H9 (cell line): ENCODE data around the gene MLLT3. TPM values are rescaled to one million over a fixed set of nuclear protein-coding genes. Genes with fewer than 3 reads are reported as not detected.

Experiments used
- DNase-seq: peaks from one replicate; pipeline ENCODE4 v3.0.0-alpha.2; 2017
- H2AFZ ChIP-seq: one replicate; pipeline ENCODE4 v1.6.1; 2013; ENCODE audit warnings: mild to moderate bottlenecking, low read length, control low read depth, moderate library complexity
- H2AK5ac ChIP-seq: 2 replicates; pipeline ENCODE4 v1.6.1; 2013; ENCODE audit warnings: low read length, control low read depth, mixed read lengths; ENCODE audit not compliant: insufficient read length
- H2BK120ac ChIP-seq: one replicate; pipeline ENCODE4 v1.6.1; 2013; ENCODE audit warnings: low read depth, mild to moderate bottlenecking, low read length, control low read depth, inconsistent platforms; ENCODE audit not compliant: poor library complexity, severe bottlenecking
- H2BK12ac ChIP-seq: 2 replicates; pipeline ENCODE4 v1.6.1; 2013; ENCODE audit warnings: low read length, control low read depth, mixed read lengths, low read depth; ENCODE audit not compliant: insufficient read length
- H2BK15ac ChIP-seq: 2 replicates; pipeline ENCODE4 v1.6.1; 2013; ENCODE audit warnings: low read depth, low read length, control low read depth
- H2BK20ac ChIP-seq: one replicate; pipeline ENCODE4 v1.6.1; 2013; ENCODE audit warnings: low read depth, mild to moderate bottlenecking, low read length, control low read depth, inconsistent platforms; ENCODE audit not compliant: poor library complexity, severe bottlenecking
- H2BK5ac ChIP-seq: 2 replicates; pipeline ENCODE4 v1.6.1; 2013; ENCODE audit warnings: low read length, control low read depth, mixed read lengths; ENCODE audit not compliant: insufficient read length
- H3K14ac ChIP-seq: 2 replicates; pipeline ENCODE4 v1.6.1; 2013; ENCODE audit warnings: low read length, control low read depth; ENCODE audit not compliant: insufficient read depth
- H3K18ac ChIP-seq: 2 replicates; pipeline ENCODE4 v1.6.1; 2013; ENCODE audit warnings: low read depth, mild to moderate bottlenecking, mixed read lengths, low read length, control low read depth; ENCODE audit not compliant: insufficient read length
- H3K23ac ChIP-seq: 2 replicates; pipeline ENCODE4 v1.6.1; 2013; ENCODE audit warnings: low read length, control low read depth, mixed read lengths, low read depth; ENCODE audit not compliant: insufficient read length
- H3K23me2 ChIP-seq: 2 replicates; pipeline ENCODE4 v1.6.1; 2013; ENCODE audit warnings: low read depth, mild to moderate bottlenecking, mixed read lengths, low read length, control low read depth; ENCODE audit not compliant: insufficient read length, poor library complexity, severe bottlenecking
- H3K27ac ChIP-seq: 2 replicates; pipeline ENCODE4 v1.5.1; 2013; ENCODE audit warnings: low read length, control low read depth, mixed read lengths, low read depth; ENCODE audit not compliant: insufficient read length
- H3K27me3 ChIP-seq: 2 replicates; pipeline ENCODE4 v1.6.1; 2013; ENCODE audit warnings: low read length, control low read depth, inconsistent platforms; ENCODE audit not compliant: insufficient read depth
- H3K4ac ChIP-seq: 2 replicates; pipeline ENCODE4 v1.6.1; 2013; ENCODE audit warnings: low read depth, mild to moderate bottlenecking, control low read depth, inconsistent platforms, low read length, moderate library complexity
- H3K4me1 ChIP-seq: 2 replicates; pipeline ENCODE4 v1.6.1; 2013; ENCODE audit warnings: low read length, control low read depth, inconsistent platforms; ENCODE audit not compliant: insufficient read depth
- H3K4me2 ChIP-seq: 2 replicates; pipeline ENCODE4 v1.6.1; 2013; ENCODE audit warnings: low read length, control low read depth, mixed read lengths; ENCODE audit not compliant: insufficient read length, insufficient read depth
- H3K56ac ChIP-seq: 2 replicates; pipeline ENCODE4 v1.6.1; 2013; ENCODE audit warnings: low read depth, mild to moderate bottlenecking, mixed read lengths, low read length, control low read depth; ENCODE audit not compliant: insufficient read length
- H3K79me1 ChIP-seq: 2 replicates; pipeline ENCODE4 v1.6.1; 2013; ENCODE audit warnings: low read depth, mild to moderate bottlenecking, moderate library complexity, low read length, control low read depth, inconsistent platforms; ENCODE audit not compliant: insufficient read depth, poor library complexity, severe bottlenecking
- H3K79me2 ChIP-seq: 2 replicates; pipeline ENCODE4 v1.6.1; 2013; ENCODE audit warnings: low read length, control low read depth, inconsistent platforms; ENCODE audit not compliant: insufficient read depth
- H3K9ac ChIP-seq: 2 replicates; pipeline ENCODE4 v1.6.1; 2013; ENCODE audit warnings: low read length, control low read depth, mixed read lengths; ENCODE audit not compliant: insufficient read length; ENCODE audit errors: extremely low read depth
- H3K9me3 ChIP-seq: one replicate; pipeline ENCODE4 v1.6.1; 2013; ENCODE audit warnings: low read depth, low read length, inconsistent platforms; ENCODE audit not compliant: control insufficient read depth
- H3T11ph ChIP-seq: one replicate; pipeline ENCODE4 v1.6.1; 2013; ENCODE audit warnings: mild to moderate bottlenecking, low read length, control low read depth, inconsistent platforms
- H4K20me1 ChIP-seq: one replicate; pipeline ENCODE4 v1.6.1; 2013; ENCODE audit not compliant: control insufficient read depth, insufficient read length, insufficient read depth
- H4K5ac ChIP-seq: 2 replicates; pipeline ENCODE4 v1.6.1; 2013; ENCODE audit warnings: low read depth, mild to moderate bottlenecking, mixed read lengths, low read length, control low read depth; ENCODE audit not compliant: insufficient read length
- H4K8ac ChIP-seq: replicated peaks from 2 replicates; pipeline ENCODE4 v1.6.1; 2013; ENCODE audit warnings: low read length, control low read depth, mixed read lengths, low read depth; ENCODE audit not compliant: insufficient read length
- H4K91ac ChIP-seq: 2 replicates; pipeline ENCODE4 v1.6.1; 2013; ENCODE audit warnings: low read depth, mild to moderate bottlenecking, moderate library complexity, mixed read lengths, low read length, control low read depth; ENCODE audit not compliant: insufficient read length
- H3K27ac Mint-ChIP-seq, 3 experiments: 2 replicates in 2 of 3; 3 replicates in 1 of 3; pipeline ENCODE4 v1.8.0; 2020 to 2021; ENCODE audit warnings: mixed read lengths in 3 of 3, mild to moderate bottlenecking in 1 of 3, moderate library complexity in 1 of 3
- H3K27me3 Mint-ChIP-seq: 2 replicates; pipeline ENCODE4 v1.8.0; 2021; ENCODE audit warnings: low read depth, mild to moderate bottlenecking, moderate library complexity, mixed read lengths
- H3K36me3 Mint-ChIP-seq, 3 experiments: 2 replicates in 2 of 3; 3 replicates in 1 of 3; pipeline ENCODE4 v1.8.0; 2020 to 2021; ENCODE audit warnings: low read depth in 3 of 3, mixed read lengths in 3 of 3; ENCODE audit not compliant: insufficient read depth in 1 of 3
- H3K4me1 Mint-ChIP-seq, 2 experiments: 2 replicates each; pipeline ENCODE4 v1.8.0; 2020; ENCODE audit warnings: mixed read lengths in 2 of 2
- H3K4me3 Mint-ChIP-seq, 2 experiments: 2 replicates in 1 of 2; 3 replicates in 1 of 2; pipeline ENCODE4 v1.8.0; 2020 to 2021; ENCODE audit warnings: mild to moderate bottlenecking in 2 of 2, mixed read lengths in 2 of 2, moderate library complexity in 1 of 2
- H3K9me3 Mint-ChIP-seq, 2 experiments: 2 replicates in 1 of 2; 3 replicates in 1 of 2; pipeline ENCODE4 v1.8.0; 2020; ENCODE audit warnings: mild to moderate bottlenecking in 2 of 2, mixed read lengths in 2 of 2, moderate library complexity in 1 of 2
- CTCF ChIP-seq: fragments of 200-600 bp; sonication (generic); conservative IDR thresholded peaks from 3 replicates; pipeline ENCODE4 v1.8.0; 2021; ENCODE audit warnings: antibody characterized with exemption, mild to moderate bottlenecking
- WGBS: extraction: QIAGEN DNeasy Blood & Tissue Kit; methylation state at CpG from one replicate; pipeline ENCODE4 v1.1.7; 2013; ENCODE audit warnings: missing lambda C conversion rate, low lambda C conversion rate, mixed read lengths; ENCODE audit not compliant: insufficient read length; ENCODE audit errors: extremely low coverage; 5-methylcytosine and 5-hydroxymethylcytosine counted together
- total RNA-seq: library from RNA; stranded (reverse); gene quantifications from 2 replicates; pipeline ENCODE4 v1.2.1, GENCODE V29; 2021

Gene MLLT3
- total RNA-seq, 1 experiment from 2014 or later: 3.9 TPM

GRCh38 chr9:20313415-20313814 lies 308.9 kb downstream of the MLLT3 start:
- no peak overlapping the region for H3K4me2 ChIP-seq
- no peak for DNase-seq
- no peak overlapping the region for H3K56ac ChIP-seq
- no peak overlapping the region for H2AFZ ChIP-seq
- H4K8ac ChIP-seq: no peak overlapping the region
- no peaks in the 10 kb centered on the region for H3K79me2 ChIP-seq
- Mint-ChIP-seq H3K4me3 (no peak overlapping the region), H3K27me3 (peaks cover 8% of the 10 kb centered on the region), H3K36me3 (peaks cover 0 to 8% (median 7%) of the 10 kb centered on the region in 3 experiments; a peak in 4 of 7 replicates), H3K9me3 (peaks cover 0 to 7% of the 10 kb centered on the region in 2 experiments; a peak in 3 of 5 replicates), H3K4me1 (peaks cover 6 to 11% of the 10 kb centered on the region in 2 experiments), H3K27ac (no peak overlapping the region)
- no peaks in the 10 kb centered on the region for H3K4me1 ChIP-seq
- no CpG with 5 or more reads among the region's 1 CpG for WGBS
- H2BK5ac ChIP-seq: no peak overlapping the region
- no peak overlapping the region for H3T11ph ChIP-seq
- no peaks in the 10 kb centered on the region for H3K79me1 ChIP-seq
- no peaks in the 10 kb centered on the region for H3K23me2 ChIP-seq
- no peak overlapping the region for H2BK120ac ChIP-seq
- H3K9me3 ChIP-seq: no peaks in the 10 kb centered on the region
- no peak overlapping the region for H3K4ac ChIP-seq
- H2BK20ac ChIP-seq: no peak overlapping the region
- H3K18ac ChIP-seq: no peak overlapping the region
- H2AK5ac ChIP-seq: no peak overlapping the region
- H2BK15ac ChIP-seq: no peak overlapping the region
- H4K5ac ChIP-seq: no peak overlapping the region
- no peak for TF ChIP-seq CTCF
- H4K20me1 ChIP-seq: no peaks in the 10 kb centered on the region
- no peak overlapping the region for H3K23ac ChIP-seq
- H3K27me3 ChIP-seq: no peaks in the 10 kb centered on the region
- no peak overlapping the region for H4K91ac ChIP-seq
- no peak overlapping the region for H3K27ac ChIP-seq
- H3K14ac ChIP-seq: no peak overlapping the region
- H3K9ac ChIP-seq: no peak overlapping the region
- H2BK12ac ChIP-seq: no peak overlapping the region
